ENCODE data around the gene HLA-A. TPM values are rescaled to one million over a fixed set of nuclear protein-coding genes. Genes with fewer than 3 reads are reported as not detected.
"Not testable (repeated sequence)": the region's sequence is repeated elsewhere in the genome, so short reads cannot be mapped to it uniquely, and the experiment has no call there.

HLA-A gene
- total RNA-seq = 328 and 660 TPM in 2 replicates

- DNase-seq (ENCODE audit: low read depth, low spot score) = peak; percentile 89
Observed at GRCh38 chr6:29942275-29943052, at the start of gene HLA-A. Gene HLA-A, plus strand, starts transcription at chr6:29942532. Its CDS starts 22 bp downstream, at chr6:29942554.

DNA sequence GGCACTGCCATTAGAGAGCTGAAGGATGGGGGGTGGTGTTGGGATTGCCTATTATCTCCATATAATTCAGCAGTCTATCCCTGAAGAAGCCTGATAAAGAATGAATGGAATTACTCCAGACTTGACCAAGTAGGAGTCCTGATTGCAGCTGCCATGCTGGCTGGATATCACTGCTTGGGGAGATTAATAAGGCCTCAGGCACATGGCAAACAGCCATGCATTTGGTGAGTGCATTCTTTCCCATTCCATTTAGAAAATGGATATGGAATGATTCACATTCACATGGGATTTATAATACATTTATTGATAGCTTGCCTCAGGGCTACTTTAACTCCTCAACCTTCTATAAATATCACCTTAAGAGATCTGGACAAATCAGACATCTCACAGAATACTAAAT lies 49.6 kb upstream of the HLA-A start:
- DNase-seq (ENCODE audit: low read depth, low spot score) = no peak

- no peak for DNase-seq (ENCODE audit: low read depth, low spot score)
Observed at GRCh38 chr6:29899281-29899680, 43.1 kb upstream of the HLA-A start.

DNA sequence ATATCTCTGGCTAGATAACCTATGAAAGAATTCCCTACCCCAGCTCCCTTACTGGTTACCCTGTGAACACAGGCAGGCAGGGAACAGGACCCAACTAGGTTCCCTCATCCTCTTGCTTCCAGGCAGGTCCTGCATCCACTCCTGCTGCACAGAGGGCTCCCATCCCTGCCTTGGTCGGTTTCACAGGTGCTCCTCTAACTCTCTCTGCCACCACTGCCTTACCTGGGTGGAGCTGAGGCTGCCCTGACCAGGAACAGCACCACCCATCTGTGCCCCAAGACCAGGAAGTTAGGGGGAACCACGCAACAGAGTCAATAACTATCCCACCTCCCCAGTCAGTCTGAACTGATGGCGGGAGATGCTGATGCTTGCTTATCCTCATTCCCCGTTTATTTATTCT lies 37.0 kb upstream of the HLA-A start:
- DNase-seq (ENCODE audit: low read depth, low spot score) = no peak

GRCh38 chr6:29907637-29908340 lies 34.5 kb upstream of the HLA-A start:
- no peak for DNase-seq (ENCODE audit: low read depth, low spot score)

DNA sequence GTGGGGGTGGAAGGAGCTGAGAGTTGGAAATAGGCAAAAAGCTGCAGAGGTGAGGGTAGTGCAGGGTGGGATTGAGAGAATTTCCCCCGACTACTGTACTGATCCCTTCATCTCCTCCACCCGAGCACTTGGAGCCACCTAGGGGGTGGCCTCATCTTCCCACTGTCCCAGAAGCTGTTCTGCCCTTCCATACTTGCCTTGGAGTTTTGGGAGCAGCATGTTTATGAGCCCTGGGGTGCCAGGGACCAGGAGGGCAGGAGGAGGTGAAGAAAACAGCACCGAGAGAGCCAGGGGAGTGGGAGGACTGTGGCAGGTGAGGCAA lies 34.0 kb upstream of the HLA-A start:
- no peak for DNase-seq (ENCODE audit: low read depth, low spot score)

GRCh38 chr6:29908710-29909109 lies 33.6 kb upstream of the HLA-A start:
- DNase-seq (ENCODE audit: low read depth, low spot score) = no peak

GRCh38 chr6:29909985-29910384 lies 32.3 kb upstream of the HLA-A start:
- no peak for DNase-seq (ENCODE audit: low read depth, low spot score)

GRCh38 chr6:29912840-29913239 lies 29.5 kb upstream of the HLA-A start:
- no peak for DNase-seq (ENCODE audit: low read depth, low spot score)

- no peak for DNase-seq (ENCODE audit: low read depth, low spot score)
Observed at GRCh38 chr6:29916741-29917140, 25.6 kb upstream of the HLA-A start.

GRCh38 chr6:29917857-29918256 lies 24.5 kb upstream of the HLA-A start:
- no peak for DNase-seq (ENCODE audit: low read depth, low spot score)

- DNase-seq (ENCODE audit: low read depth, low spot score) = no peak
Observed at GRCh38 chr6:29919506-29920445, 22.6 kb upstream of the HLA-A start.

- no peak for DNase-seq (ENCODE audit: low read depth, low spot score)
Observed at GRCh38 chr6:29924287-29924686, 18.0 kb upstream of the HLA-A start.

GRCh38 chr6:29924731-29925130 lies 17.6 kb upstream of the HLA-A start:
- DNase-seq (ENCODE audit: low read depth, low spot score) = no peak

- DNase-seq (ENCODE audit: low read depth, low spot score) = no peak
Observed at GRCh38 chr6:29925321-29925720, 17.0 kb upstream of the HLA-A start.

- no peak for DNase-seq (ENCODE audit: low read depth, low spot score)
Observed at GRCh38 chr6:29925727-29926412, 16.5 kb upstream of the HLA-A start.

- DNase-seq (ENCODE audit: low read depth, low spot score) = peak; percentile 8
Observed at GRCh38 chr6:29926413-29927274, 15.7 kb upstream of the HLA-A start.

DNA sequence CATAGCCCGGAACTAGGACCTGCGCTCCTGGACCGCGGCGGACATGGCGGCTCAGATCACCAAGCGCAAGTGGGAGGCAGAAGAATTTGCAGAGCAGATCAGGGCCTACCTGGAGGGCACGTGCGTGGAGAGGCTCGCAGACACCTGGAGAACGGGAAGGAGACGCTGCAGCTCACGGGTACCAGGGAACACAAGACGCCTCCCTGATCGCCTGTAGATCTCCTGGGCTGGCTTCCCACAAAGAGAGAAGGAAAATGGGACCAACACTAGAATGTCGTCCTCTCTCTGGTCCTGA lies 15.1 kb upstream of the HLA-A start:
- no peak for DNase-seq (ENCODE audit: low read depth, low spot score)

GRCh38 chr6:29927841-29928388 lies 14.4 kb upstream of the HLA-A start:
- DNase-seq (ENCODE audit: low read depth, low spot score) = no peak

DNA sequence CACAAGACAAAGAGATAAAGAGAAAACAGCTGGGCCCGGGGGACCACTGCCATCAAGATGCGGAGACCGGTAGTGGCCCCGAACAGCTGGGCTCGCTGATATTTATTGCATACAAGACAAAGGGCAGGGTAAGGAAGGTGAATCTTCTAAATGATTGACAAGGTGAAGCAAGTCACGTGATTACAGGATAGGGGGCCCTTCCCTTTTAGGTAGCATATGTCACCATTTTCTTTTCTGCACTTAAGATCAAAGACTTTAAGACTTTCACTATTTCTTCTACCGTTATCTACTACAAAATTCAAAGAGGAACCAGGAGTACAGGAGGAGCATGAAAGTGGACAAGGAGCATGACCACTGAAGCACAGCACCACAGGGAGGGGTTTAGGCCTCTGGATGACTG lies 12.3 kb upstream of the HLA-A start:
- DNase-seq (ENCODE audit: low read depth, low spot score) = not testable (repeated sequence)
